HG03097 (cell line): Measurements from ENCODE around the gene HDHD2.

Experiments used
- ATAC-seq: cut with Tn5 transposase; IDR thresholded peaks from one replicate; pipeline ENCODE4 v1.9.1; 2021; ENCODE audit not compliant: unreplicated experiment, low FRiP score

HDHD2 gene

DNA sequence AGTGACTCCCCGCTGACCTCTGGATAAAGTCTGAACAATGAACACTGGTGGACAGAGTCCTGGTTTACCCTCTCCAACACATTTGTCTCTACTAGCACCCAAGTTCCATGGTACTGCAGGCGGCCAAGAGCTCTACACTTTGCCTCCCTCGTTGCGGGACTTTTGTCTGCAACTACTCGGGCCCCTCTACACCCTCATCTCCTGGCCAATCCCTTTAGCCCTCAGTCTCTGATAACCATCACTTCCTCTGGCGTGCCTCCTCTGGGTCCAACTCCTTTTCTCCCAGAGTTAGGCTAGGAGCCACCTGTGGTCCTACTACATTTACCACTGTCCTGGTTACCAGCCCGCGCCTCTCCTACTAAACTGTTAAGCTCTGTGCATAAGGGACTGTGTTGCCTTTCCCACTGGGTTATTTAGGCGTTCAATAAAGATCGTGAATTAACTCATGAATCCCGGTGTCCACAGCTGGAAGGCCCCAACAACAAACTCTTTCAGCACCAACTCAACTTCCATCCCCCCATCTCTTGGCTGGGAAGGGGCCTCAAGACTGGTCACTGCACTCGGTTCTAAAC lies 757 bp downstream of the HDHD2 start:
- ATAC-seq, result no peak

DNA sequence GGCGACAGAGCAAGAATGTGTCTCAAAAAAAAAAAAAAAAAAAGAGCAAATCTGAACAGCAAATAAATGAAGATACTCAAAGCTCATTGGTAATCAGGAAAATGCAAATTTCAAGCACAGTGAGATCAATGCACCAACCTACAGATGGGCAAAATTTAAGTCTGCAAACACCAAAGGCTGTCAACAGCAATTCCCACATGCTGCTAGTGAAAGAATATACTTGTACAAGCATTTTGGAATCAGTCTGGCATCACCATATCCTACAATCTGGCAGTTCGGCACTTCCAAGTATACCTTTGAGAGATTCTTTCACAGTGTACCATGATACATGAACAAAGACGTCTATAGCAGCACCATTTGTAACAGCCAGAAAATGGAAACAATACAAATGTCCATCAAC lies 4.1 kb downstream of the HDHD2 start:
- no peak for ATAC-seq

DNA sequence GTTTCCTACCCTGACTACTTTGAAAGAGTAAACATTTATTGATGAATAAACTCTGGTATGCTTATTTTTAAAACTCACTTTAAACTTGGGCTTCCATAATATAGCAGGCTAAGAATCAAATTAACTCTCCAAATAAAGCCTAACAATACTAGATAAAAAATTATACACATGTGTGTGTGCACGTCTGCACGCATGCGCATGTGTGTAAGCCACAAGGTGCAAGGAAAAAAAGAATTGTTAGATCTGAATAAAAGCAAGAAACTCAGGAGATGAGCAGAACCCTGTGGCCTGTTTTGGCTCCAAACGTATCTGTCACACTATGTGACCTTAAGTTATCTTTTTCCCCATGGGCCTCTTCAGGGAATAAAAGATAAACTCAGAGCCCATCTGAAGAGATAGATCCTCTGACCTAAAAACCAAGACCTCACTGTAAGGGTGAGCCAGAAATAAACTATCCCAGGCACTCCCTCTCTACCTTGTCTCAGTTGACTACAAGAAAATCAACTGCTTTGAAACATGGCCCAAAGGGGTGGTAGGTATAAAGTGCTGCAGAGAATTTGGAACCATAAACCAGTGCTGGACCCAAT lies 6.3 kb downstream of the HDHD2 start:
- ATAC-seq, result no peak

DNA sequence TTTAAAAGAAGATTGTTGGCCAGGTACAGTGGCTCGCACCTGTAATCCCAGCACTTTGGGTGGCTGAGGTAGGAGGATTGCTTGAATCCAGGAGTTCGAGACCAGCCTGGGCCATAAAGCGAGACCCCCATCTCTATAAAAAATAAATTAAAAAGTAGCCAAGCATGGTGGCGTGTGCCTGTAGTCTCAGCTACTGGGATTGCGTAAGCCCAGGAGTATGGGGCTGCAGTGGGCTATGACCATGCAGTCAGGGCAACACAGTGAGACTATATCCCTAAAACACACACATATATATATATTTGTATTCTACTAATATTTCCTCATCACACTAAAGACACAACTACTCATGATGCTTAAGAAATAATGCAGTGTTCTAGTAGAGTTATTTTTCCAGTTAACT lies 7.1 kb downstream of the HDHD2 start:
- ATAC-seq, result no peak

DNA sequence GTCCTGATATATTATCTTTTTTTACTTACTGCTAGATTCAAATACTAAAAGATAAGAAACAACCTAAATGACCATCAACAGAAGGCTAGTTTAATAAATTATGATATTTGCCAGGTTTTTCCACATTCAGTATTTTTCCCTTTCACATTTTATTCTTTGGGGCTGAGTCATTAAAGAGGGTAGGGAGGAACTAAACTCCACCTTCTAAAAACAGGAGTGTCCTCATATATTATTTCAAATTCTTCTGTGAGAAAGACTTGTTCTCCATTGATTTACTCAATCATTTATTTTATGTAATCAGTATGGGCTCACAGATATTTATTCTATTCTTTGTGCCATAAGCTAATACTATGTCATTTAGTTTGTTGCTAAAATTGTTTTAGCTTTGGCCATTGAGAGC lies 9.0 kb downstream of the HDHD2 start:
- no peak for ATAC-seq

DNA sequence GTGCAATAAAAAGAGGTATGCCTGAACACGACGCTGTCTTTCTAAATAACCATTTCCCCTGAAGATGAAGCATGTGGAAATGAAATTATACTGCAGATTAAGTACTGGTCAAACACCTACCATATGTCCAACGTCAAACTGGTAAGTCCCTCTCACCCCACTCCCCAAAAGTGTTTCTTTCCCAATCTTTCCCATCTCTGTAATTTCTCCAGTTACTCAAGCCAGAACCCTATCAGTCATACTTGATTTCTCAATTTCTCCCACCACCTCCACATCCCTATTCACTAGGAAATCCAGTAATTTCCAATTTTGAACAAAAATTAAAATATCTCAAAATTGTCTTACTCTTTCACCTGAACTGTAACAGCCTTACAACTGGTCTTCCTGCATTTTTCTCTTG lies 29.2 kb downstream of the HDHD2 start:
- ATAC-seq, result no peak

DNA sequence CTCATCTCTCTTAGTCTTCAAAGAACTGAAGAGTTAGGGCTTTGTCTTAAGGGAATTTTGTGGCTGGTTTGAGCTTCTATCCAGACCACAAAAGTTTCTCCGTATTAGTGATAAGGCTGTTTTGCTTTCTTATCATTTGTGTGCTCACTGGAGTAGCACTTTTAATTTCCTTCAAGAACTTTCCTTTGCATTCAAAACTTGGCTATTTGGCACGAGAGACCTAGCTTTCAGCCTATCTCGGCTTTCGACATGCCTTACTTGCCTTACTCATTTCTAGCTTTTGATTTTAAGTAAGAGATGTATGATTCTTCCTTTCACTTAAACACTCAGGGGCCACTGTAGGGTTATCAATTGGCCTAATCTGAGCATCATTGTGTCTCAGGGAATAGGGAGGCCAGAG lies 29.9 kb downstream of the HDHD2 start:
- peak; percentile 90 for ATAC-seq

DNA sequence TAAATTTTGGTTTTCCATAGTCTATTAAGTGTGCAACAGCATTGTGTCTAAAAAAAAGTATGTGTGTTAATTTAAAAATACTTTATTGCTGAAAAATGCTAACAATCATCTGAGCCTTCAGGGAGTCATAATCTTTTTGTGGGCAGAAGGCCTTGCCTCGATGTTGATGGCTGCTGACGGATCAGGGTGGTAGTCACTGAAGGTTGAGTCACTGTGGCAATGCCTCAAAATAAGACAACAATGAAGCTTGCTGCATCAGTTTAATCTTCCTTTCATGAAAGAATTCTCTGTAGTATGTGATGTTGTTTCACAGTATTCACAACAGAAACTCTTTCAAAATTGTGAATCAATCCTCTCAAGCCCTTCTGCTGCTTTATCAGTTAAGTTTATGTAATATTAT lies 31.3 kb downstream of the HDHD2 start:
- ATAC-seq, result no peak

DNA sequence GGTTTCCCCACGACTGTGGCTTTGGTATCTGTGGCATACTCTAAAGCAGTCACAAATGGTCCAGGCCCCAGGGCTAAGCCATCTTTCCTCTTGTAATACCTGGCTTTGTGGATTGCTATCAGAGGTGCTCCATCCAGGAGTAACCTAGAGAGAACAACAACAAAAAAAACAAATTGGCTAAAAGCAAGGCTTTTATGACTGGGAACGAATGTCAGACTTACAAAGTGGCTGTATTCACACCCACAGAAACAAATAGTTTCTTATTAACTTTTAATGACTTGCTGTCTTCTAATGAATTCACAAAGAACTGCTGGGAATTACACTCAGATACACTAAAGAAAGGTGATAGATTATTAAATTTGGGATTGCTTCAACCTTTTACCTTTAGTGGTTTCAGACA lies 35.1 kb downstream of the HDHD2 start:
- no peak for ATAC-seq

DNA sequence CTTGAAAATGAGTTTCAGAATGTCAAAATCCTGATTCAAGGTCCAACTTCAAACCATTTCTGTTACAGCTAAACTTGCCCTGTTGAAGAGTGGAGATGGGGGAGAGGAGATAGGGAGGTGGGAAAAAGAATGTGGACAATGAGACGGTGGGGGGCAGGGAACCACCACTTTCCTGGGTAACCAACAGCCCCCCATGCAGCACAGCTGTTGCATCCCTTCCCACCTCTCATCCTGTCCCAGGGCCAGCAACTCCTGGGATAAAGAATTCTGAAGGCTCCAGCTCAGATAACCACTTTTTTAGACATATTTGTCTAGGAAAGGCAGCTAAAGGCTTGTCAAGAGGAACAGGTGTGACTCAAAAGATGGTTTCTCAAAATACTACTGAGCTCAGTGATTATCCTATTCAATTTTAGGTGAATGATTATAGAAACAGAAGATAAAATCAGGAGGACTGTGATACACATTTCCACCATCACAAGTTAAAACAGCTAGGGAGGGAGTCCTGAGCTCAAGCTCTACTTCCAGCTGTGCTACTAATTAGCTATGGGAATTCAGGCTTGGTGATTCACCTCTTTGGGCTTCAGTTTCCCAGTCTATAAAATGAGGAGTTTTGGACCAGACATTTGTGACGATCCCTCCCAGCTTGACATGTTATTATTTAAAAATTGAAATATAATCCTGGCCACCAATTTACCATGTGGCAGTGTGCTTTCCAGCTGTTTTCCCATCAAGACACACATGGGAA lies 36.3 kb downstream of the HDHD2 start:
- no peak for ATAC-seq

DNA sequence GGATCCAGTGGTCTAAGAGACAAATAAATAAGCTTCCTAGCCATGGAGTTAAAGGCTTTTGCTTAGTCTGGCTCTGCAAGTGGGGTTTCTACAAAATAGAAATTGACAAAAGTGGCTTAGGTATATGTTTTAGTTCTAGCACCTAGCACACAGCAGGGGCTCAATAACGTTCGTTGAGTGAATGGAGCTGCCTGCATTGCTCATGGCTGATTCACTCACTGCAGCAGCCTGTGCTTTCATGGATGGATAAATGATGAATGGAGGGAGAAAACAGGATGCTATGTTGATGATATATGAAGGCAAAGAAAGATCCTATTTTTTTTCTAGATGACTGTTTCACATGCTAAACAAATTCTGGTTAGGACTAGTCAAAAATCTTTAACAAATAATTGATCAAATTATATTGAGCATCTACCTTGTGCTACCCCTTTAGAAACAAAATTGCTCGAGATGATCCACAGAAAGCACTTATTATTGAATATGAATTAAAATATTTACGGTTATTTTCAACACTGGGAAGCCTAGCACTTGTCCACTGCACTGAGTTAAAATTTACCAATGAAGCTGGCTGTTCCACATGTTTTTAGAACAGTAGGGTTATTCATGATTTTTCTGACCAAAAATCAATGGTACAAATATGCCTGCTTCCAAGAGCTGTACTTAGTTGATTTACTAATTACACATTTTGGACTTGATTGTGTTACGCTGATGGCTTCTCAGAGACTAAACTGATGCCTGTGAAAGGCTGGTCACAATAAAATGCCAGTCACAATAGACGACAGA lies 39.6 kb downstream of the HDHD2 start:
- ATAC-seq, result no peak

DNA sequence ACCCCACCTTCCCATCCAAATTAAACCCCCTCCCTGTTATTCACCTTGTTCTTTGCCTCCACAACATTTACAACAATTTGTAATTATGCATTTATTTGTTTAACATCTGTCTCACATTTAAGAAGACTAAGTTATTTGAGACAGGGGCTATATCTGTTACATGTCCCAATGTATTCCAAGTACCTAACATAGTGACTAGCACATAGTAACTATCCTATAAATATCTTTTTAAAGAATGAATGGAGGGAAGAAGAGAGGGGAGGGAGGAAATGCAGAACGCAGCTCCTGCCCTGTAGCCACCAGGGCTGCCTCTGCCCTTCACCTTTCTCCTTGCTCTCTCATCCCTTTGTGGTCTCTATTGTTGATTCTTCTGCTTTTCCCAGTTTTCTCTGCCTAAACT lies 40.6 kb downstream of the HDHD2 start:
- ATAC-seq, result no peak

DNA sequence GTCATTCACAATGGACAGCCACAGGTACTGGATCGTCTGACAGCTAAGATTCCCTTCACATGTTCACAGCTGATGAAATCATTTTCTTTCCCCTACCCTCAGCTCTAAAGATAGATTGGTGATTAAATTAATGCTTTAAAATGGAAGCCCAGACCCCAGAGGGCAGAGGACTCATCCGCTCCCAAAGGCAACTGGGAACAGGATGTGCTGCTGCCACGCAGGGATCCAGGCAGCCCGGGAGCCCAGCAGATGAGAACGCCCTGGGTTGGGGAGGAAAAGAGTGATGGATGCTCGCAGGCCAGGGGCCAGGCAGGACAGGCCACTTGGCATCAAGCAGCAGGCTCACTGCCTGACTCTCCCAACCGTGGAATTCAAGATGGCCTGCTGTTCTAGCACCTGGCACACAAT lies 41.3 kb downstream of the HDHD2 start:
- no peak for ATAC-seq

DNA sequence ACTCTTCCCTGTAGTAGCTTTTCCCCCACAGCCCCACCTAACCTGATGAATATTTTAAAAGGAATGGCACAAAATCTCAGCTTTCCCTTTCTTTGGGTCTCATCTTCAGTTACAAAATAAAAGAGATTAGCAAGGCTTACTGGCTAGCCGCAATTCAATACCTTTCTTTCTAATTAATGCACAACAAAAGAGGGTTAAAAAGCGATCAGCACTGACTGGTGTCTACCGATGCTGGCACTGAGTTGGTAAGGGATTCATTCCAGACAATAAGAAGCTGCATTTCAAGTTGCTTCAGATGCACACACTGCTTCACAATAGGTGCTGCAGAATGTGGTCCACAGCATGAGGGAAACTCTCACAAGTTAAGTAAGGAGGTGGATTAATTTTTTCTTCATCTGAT lies 41.9 kb downstream of the HDHD2 start:
- no peak for ATAC-seq

DNA sequence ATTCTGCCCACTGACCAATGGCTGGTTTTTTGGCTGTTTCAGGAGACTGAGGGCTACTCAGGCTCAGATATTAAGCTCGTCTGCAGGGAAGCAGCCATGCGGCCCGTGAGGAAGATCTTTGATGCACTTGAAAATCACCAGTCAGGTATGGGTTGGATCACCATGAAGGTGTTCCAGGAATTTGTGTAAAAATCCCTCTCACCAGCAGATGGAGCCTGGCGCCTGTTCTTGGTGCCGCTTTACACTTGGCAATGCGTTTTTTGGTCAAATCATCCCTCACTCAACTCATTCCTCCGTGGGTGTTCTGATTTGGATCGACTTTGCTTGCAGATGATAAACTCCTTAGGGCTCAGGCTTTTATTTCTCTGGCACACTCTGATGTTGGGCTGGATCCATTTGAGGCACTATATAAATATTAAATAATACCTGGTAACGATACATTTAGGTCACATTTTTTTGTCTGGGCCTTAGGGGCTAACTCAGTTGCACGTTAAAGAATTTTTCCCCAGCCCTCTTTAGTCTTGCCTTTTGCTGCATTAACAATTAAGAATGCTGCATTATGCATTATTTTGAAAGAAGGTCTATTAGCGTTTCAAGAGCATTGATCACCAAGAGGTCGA lies 50.0 kb downstream of the HDHD2 start:
- ATAC-seq, result no peak

DNA sequence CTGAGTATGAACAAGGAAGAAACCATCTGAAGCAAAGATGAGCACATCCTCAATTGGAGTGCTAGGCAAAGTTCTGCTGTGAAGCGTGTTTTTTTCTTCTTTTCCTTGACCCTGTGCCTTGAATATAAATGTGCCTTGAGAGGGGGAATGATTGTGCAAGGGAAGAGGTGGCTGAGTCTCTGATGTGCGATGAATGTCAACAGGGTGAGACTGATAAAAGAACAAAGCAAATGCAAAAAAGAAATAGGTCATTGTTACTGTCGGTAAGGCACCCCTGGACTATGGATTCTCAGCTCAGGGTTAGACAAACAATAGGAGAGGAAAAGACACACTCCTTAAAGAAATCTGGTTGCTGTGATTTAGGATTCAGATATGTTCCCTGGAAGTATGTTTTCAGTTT lies 54.5 kb downstream of the HDHD2 start:
- ATAC-seq, result no peak

DNA sequence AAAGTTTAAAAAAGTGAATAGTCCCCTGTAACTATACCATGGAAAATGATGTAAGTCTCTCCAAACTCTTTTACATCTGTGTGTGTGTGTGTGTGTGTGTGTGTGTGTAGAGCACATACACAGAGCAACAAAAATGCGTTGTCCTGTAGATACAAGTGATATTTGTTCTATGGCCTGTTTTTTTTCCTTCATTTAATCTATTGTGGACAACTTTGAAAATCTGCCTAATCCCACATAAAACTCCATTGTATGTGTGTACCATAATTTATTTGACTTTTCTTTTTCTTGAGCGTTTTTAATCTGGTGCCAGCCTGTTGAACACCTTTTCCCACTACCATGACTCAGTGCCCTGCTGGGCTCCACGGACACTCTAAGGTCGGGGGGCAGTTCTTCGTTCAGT lies 62.6 kb downstream of the HDHD2 start:
- ATAC-seq, result no peak

DNA sequence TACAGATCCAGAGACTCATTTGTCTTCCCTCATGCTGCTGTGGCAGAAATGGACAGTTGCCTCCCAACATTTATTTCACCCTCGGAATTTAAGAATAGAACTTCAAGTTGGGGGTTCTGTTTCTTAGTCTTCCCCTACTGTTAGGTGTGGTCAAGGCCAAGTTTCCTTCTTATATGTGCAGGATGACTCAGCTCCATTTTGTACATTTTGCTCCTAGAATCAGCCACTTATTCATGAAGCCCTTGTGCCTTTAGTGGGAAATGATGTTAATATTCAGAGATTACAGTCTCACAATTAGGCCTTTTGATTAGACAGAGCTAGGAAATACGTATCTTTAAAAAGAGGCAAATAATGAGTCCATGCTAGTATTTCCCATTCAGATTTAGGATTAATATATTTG lies 68.7 kb downstream of the HDHD2 start:
- no peak for ATAC-seq

DNA sequence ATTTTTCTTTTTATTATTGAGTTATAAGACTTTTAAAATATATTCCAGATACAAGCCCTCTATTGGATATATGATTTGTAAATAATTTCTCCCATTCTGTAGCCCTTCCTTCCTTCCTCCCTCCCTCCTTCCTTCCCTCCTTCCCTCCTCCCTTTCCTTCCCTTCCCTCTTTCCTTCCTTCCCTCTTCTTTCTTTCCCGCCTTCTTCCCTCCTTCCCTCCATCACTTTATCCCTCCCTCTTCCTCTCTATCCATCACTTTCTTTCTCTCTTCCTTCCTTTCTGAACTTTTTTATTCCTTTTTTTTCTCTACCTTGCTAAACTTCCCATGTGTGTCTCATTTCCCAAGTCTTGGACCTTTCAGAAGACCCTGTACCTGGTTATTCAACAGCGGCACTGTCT lies 69.4 kb downstream of the HDHD2 start:
- no peak for ATAC-seq

DNA sequence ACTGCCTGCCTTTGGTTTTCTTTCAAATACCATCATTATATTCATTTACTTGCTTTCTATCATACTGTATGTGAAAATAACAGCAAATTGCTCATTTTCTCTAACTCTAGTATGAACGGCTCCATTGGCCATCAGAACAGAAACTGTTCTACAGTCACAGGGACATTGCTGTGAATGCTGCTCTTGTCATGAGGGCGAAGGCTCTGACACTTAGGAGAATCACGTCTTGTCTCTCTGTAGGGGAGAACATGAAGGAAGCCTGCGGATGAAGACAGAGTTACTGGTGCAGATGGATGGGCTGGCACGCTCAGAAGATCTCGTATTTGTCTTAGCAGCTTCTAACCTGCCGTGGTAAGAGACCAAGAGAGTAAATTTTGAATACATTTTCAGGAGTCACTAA lies 73.2 kb downstream of the HDHD2 start:
- no peak for ATAC-seq
